Mammary epithelial cell (primary cell): ENCODE measurements around the gene SLC25A13.

Experiments
- EZH2 ChIP-seq: IDR thresholded peaks from 2 replicates; pipeline ENCODE4 v1.6.1; 2012; ENCODE audit warnings: low read length, inconsistent platforms, borderline replicate concordance
- TF ChIP-seq, protein P1 (sequence below), 2 donors: IDR thresholded peaks in 1 of 2; conservative IDR thresholded peaks in 1 of 2; 2 replicates each; pipeline ENCODE4 v1.5.1; 2011 to 2012; ENCODE audit warnings: inconsistent platforms in 2 of 2, low read length in 2 of 2, mild to moderate bottlenecking in 2 of 2, control low read depth in 1 of 2, low read depth in 1 of 2; ENCODE audit not compliant: insufficient read depth in 1 of 2; ENCODE audit errors: extremely low read depth in 1 of 2

DNA sequence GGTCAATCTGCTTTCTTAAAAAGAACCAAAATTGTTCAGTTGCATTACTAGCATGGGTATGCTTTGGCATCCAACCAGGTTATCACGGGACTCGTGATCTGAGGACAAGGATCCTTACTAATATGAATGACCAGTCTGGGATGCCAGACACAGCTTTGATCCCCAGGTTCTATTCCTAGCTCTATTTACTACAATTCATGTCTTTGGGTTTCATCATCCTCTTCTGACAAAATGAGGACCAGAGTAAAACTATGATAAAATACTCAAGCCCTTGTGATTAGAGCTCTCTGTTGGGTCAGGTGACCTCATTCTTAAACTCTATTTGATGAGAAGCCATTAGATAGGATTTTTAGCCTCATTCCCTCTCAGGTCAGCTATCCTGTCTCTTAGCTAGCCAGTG lies 119.8 kb downstream of the SLC25A13 start:
- TF ChIP-seq, protein P1, sequence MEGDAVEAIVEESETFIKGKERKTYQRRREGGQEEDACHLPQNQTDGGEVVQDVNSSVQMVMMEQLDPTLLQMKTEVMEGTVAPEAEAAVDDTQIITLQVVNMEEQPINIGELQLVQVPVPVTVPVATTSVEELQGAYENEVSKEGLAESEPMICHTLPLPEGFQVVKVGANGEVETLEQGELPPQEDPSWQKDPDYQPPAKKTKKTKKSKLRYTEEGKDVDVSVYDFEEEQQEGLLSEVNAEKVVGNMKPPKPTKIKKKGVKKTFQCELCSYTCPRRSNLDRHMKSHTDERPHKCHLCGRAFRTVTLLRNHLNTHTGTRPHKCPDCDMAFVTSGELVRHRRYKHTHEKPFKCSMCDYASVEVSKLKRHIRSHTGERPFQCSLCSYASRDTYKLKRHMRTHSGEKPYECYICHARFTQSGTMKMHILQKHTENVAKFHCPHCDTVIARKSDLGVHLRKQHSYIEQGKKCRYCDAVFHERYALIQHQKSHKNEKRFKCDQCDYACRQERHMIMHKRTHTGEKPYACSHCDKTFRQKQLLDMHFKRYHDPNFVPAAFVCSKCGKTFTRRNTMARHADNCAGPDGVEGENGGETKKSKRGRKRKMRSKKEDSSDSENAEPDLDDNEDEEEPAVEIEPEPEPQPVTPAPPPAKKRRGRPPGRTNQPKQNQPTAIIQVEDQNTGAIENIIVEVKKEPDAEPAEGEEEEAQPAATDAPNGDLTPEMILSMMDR (conservative IDR thresholded peaks at IDR 0.05 in 1 of 2, IDR thresholded peaks at IDR 0.05 in 1 of 2; ENCODE audit: extremely low read depth in 1 of 2, insufficient read depth in 1 of 2, low read depth in 1 of 2, low read length in 2 of 2), result no peak
- TF ChIP-seq EZH2, result no peak
